ENCODE measurements around the gene HDAC9. TPM values are rescaled to one million over a fixed set of nuclear protein-coding genes. Genes with fewer than 3 reads are reported as not detected.
A peak's percentile ranks its signal among the peaks of the same experiment; 100 is the strongest.

The HDAC9 gene
- polyA plus RNA-seq, 3 donors: 41.7 to 51.2 (median 44.2) TPM

- no peak for DNase-seq
- intact Hi-C loops (cut with micrococcal nuclease): no loop called here
- H3K36me3 Mint-ChIP-seq: no peaks in the 10 kb centered on the region
- peaks cover 8% of the 10 kb centered on the region for H3K4me1 Mint-ChIP-seq
- peaks cover 0 to 2% (median 0%) of the 10 kb centered on the region in 3 donors for H3K27me3 Mint-ChIP-seq (ENCODE audit: low read depth in 3 of 3)
- TF ChIP-seq CTCF (IDR thresholded peaks at IDR 0.05): no peak
- H3K4me1 ChIP-seq (ENCODE audit: control insufficient read depth in 1 of 2, insufficient read depth in 2 of 2, low read length in 2 of 2): no peaks in the 10 kb centered on the region
- no peak overlapping the region for H2AFZ ChIP-seq (ENCODE audit: insufficient read depth, low read depth, low read length, poor library complexity, severe bottlenecking)
- H3K27ac ChIP-seq (ENCODE audit: low read depth in 1 of 2, low read length in 2 of 2): no peak overlapping the region
- H3K9me3 Mint-ChIP-seq: peaks cover 0 to 1% (median 0%) of the 10 kb centered on the region in 7 donors
- no peaks in the 10 kb centered on the region for H3K36me3 ChIP-seq (replicated peaks in 1 of 2; ENCODE audit: control insufficient read depth in 1 of 2, insufficient read depth in 2 of 2, low read length in 2 of 2)
- no CpG with 5 or more reads among the region's 1 CpG for WGBS (ENCODE audit: insufficient coverage)
- H3K27ac Mint-ChIP-seq: no peak overlapping the region
- H4K20me1 ChIP-seq (ENCODE audit: insufficient read depth, low read length): peaks cover 30% of the 10 kb centered on the region
- no peak overlapping the region for H3K4me2 ChIP-seq (replicated peaks; ENCODE audit: extremely low read depth, low read length, poor library complexity, severe bottlenecking)
- H3K4me3 Mint-ChIP-seq: no peak overlapping the region
- H3K9me3 ChIP-seq (replicated peaks in 1 of 2; ENCODE audit: control insufficient read depth in 1 of 2, insufficient read depth in 1 of 2, low read length in 2 of 2): no peaks in the 10 kb centered on the region
- no peaks in the 10 kb centered on the region for H3K27me3 ChIP-seq (ENCODE audit: control insufficient read depth in 2 of 2, insufficient read depth in 2 of 2, low read length in 2 of 2)
- H3K4me3 ChIP-seq (replicated peaks in 1 of 3; ENCODE audit: low read depth in 2 of 3, low read length in 3 of 3): no peak overlapping the region
- no peak overlapping the region for H3K9ac ChIP-seq (ENCODE audit: insufficient read depth, low read length, poor library complexity, severe bottlenecking)
- peaks cover 17% of the 10 kb centered on the region for H3K79me2 ChIP-seq (ENCODE audit: insufficient read depth, low read length)
Measured at GRCh38 chr7:18566205-18566604, 70.7 kb downstream of the HDAC9 start.

GRCh38 chr7:18566829-18567228 is 71.3 kb downstream of the HDAC9 start:
- Mint-ChIP-seq H3K36me3 (no peaks in the 10 kb centered on the region), H3K27me3 (ENCODE audit: low read depth in 3 of 3) (no peaks in the 10 kb centered on the region), H3K4me1 (peaks cover 9% of the 10 kb centered on the region), H3K27ac (peak overlapping the region in 3 of 7 donors; percentile 5 to 66 (median 13)), H3K9me3 (no peaks in the 10 kb centered on the region), H3K4me3 (no peak overlapping the region)
- Histone ChIP-seq H3K27me3 (ENCODE audit: control insufficient read depth in 2 of 2, insufficient read depth in 2 of 2, low read length in 2 of 2) (no peaks in the 10 kb centered on the region), H3K4me1 (ENCODE audit: control insufficient read depth in 1 of 2, insufficient read depth in 2 of 2, low read length in 2 of 2) (no peaks in the 10 kb centered on the region), H4K20me1 (ENCODE audit: insufficient read depth, low read length) (peaks cover 24% of the 10 kb centered on the region), H3K9ac (ENCODE audit: insufficient read depth, low read length, poor library complexity, severe bottlenecking) (no peak overlapping the region), H3K27ac (ENCODE audit: low read depth in 1 of 2, low read length in 2 of 2) (no peak overlapping the region), H3K4me2 (replicated peaks; ENCODE audit: extremely low read depth, low read length, poor library complexity, severe bottlenecking) (no peak overlapping the region), H3K36me3 (replicated peaks in 1 of 2; ENCODE audit: control insufficient read depth in 1 of 2, insufficient read depth in 2 of 2, low read length in 2 of 2) (no peaks in the 10 kb centered on the region), H3K9me3 (replicated peaks in 1 of 2; ENCODE audit: control insufficient read depth in 1 of 2, insufficient read depth in 1 of 2, low read length in 2 of 2) (no peaks in the 10 kb centered on the region), H2AFZ (ENCODE audit: insufficient read depth, low read depth, low read length, poor library complexity, severe bottlenecking) (no peak overlapping the region), H3K79me2 (ENCODE audit: insufficient read depth, low read length) (peaks cover 17% of the 10 kb centered on the region), H3K4me3 (replicated peaks in 1 of 3; ENCODE audit: low read depth in 2 of 3, low read length in 3 of 3) (no peak overlapping the region)
- intact Hi-C loops (cut with micrococcal nuclease): no loop called here
- WGBS (ENCODE audit: insufficient coverage): 82% methylated on average over 3 of the region's 7 CpGs
- DNase-seq: peak; percentile 9 to 33 (median 12)
- TF ChIP-seq CTCF (IDR thresholded peaks at IDR 0.05): no peak
